IPS DF 19.7 (cell line): ENCODE data around the gene PPFIA1.

ENCODE experiments used
- DNase-seq: peaks from one replicate; pipeline ENCODE4 v3.0.0-alpha.2; 2013; ENCODE audit warnings: low read depth, low spot score

The PPFIA1 gene

DNA sequence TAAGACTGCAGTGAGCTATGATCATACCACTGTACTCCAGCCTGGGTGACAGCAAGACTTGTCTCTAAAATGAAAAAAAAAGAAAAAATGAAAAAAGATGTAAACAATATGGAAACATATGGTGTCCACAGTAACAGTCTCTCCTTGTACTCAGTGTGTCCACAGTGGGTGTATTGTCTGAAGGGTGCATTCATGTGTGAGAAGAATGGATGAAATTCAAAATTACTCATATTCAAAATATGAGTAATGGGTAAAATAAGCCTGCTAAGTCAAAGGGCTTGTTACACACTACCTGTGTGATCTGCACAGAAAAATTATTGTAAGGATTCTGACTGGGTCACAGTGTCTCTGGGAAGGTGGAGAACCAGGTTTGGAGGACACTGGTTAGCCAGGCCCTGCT is 26.9 kb downstream of the PPFIA1 start:
- no peak for DNase-seq

DNA sequence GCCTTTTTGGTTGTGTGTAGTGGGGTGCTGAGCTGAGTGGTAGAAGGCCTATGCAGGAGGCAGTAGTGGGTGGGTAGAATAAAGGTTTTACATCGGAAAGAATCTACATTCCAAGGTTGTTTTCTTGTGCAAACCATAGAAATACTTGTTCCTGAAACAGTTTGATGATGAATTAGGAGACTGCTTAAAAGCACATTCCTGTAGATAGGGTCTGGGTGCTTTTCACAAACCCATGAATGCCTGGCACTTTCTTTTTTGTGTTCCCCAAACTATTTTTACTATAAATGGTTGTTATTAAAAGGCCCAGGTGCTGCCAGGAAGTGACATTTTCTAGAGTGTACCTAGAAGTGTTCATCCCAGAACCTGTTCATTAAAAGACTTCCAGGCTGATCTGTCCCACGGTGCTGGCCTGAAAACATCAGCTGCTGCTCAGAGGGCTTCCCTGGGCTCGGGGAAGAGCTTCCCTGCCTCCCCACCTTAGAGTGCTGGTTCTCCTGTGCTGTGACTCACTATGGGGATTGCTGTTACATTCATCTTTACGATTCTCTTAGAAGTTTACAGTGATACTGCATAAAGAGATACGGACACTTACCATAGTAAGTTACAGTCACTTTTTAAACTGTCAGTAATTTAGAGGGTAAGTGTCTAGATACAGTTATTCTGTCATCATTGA is 27.9 kb downstream of the PPFIA1 start:
- DNase-seq: no peak

DNA sequence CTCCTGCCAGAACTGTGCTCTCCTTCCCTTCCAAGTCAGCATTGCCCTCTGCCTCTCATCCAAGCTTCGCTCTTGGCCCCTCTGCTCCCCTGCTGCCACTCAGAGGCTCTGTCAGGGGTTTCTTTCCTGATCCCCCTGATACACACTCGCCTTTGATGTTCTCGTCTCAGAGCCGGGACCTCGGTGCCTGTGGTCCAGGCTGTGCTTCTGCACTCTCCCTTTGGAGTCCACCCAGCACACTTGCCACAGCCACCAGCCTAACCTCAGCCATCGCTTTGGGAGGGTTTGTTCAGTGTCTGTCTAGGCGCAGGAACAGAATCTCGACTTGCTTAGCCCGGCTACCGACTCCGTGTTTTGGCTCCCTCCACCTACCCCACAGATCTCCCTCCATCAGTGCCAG is 29.1 kb downstream of the PPFIA1 start:
- DNase-seq: no peak

DNA sequence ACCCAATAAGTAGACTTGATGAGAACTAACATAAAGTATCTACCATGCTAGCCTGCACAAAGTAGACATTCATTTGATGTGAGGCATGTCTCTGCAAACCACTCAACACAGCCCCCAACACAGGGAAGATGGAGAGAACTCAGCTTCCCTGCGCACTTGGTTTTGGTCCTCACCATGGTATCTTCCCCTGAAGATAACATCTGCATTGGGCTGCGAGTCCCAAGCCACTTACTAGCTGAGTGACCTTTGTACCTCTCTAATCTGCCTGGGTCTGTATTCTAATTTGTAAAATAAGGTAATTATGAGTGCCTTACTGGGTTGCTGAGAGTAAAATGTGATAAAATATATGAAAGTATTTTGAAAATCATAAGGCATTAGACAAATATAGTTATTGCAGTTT is 30.7 kb downstream of the PPFIA1 start:
- no peak for DNase-seq

DNA sequence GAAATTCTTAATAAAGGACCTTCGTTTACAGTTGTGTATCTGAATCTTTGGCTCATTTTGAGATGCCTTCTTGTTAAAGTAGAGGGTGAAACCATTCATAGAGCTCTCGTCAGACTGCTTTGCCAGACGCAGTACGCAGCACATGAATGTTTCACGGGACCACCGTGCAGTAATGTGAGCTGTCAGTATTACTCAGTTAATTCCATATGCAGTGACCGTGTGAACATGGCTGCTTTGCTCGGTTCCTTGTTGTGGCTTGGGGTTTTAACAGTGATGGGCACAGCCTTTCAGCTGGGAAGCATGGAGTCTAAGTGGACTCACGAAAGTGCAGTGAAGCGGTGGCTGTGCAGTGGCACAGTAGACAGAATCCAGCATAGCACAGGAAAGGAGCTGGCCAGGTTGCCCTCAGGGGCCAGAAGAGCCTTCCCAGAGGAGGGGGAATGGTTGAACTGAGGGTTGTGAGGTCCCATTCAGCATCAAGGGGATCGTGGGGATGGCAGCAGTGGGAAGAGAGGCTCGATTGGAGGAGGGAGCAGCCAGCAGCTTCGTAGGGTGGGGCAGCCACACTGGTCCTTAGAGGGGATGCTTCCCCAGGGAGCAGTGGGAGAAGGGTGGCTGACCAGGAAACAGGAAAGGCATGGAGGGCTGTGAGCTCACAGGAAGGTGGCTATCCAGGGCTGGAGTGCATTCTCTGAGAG is 31.4 kb downstream of the PPFIA1 start:
- no peak for DNase-seq

DNA sequence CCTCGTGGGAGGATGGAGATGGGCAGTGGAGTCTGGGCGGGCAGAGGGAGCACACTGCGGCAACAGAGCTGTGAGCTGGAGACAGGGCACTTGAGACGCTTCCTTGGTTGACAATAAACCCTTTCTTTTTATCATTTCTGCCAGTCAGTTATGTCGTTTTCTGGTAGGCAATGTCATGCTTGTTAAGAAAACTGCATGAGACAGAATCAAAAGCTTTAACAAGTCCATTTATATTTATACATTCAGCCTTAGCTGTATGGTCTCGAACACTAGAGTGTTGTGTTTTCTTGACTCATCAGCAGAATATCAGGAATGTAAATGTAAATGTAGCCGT is 31.9 kb downstream of the PPFIA1 start:
- DNase-seq: no peak

GRCh38 chr11:70303070-70303469 is 32.6 kb downstream of the PPFIA1 start:
- DNase-seq: no peak

- DNase-seq: no peak
Measured at GRCh38 chr11:70304208-70304603, 33.7 kb downstream of the PPFIA1 start.

- DNase-seq: no peak
Measured at GRCh38 chr11:70305501-70305900, 35.0 kb downstream of the PPFIA1 start.

GRCh38 chr11:70306586-70307033 is 36.1 kb downstream of the PPFIA1 start:
- no peak for DNase-seq

GRCh38 chr11:70307176-70307575 is 36.7 kb downstream of the PPFIA1 start:
- DNase-seq: no peak

- DNase-seq: no peak
Measured at GRCh38 chr11:70311616-70312015, 41.1 kb downstream of the PPFIA1 start.

DNA sequence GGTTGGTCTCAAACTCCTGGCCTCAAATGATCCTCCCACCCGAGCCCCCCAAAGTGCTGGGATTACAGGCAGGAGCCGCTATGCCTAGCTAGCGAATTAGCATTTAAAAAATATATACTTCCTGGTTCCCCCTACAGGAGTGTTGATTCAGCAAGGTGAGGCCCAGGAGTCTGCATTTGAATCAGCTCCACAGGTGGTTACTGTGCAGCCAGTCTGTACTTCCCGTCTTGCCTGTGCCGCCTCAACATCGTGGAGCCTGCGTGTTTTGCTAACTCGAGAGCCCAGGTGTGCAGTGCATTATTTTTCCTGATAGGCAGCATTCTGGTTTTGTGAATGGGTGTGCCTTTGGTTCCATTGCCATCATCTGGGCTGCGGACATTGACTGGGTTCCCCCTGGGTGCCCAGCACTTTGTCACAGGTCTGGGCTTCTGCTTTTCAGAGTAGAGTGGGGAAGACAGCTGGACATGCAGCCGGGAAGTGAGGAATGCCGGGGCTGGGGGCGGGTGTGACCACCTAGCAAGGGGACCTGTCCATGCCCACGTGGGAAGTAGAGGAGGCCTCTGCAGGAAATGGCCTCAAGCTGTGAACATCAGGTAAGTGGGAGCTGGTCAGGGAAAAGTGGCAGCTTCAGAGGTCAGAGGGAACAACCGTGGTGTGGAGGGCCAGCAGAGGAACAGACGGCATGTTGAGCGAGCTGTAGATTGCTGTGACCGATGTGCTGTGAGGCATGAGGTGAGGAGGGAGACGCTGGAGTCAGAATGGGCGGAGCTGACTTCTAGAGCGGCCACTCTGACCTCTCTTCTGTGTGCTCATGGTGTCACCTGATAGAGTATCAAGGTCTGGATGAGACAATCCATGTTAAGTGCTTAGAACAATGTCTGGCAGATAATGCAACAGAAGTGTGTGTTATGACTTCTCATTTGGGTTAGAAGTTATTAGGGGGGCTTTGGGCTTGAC is 42.2 kb downstream of the PPFIA1 start:
- DNase-seq: no peak

- no peak for DNase-seq
Measured at GRCh38 chr11:70313945-70314344, 43.5 kb downstream of the PPFIA1 start.

DNA sequence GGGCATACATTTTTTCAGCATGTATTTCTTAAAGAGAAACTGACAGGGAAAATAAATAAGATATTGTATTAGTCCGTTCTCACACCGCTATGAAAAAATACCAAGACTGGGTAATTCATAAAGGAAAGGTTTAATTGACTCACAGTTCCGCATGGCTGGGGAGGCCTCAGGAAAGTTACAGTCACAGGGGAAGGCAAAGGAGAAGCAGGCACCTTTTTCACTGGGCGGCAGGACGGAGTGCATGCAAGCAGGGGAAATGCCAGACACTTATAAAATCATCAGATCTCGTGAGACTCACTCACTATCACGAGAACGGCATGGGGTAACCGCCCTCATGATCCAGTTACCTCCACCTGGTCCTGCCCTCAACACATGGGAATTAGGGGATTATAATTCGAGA is 44.2 kb downstream of the PPFIA1 start:
- DNase-seq: no peak

GRCh38 chr11:70315716-70316115 is 45.2 kb downstream of the PPFIA1 start:
- no peak for DNase-seq

DNA sequence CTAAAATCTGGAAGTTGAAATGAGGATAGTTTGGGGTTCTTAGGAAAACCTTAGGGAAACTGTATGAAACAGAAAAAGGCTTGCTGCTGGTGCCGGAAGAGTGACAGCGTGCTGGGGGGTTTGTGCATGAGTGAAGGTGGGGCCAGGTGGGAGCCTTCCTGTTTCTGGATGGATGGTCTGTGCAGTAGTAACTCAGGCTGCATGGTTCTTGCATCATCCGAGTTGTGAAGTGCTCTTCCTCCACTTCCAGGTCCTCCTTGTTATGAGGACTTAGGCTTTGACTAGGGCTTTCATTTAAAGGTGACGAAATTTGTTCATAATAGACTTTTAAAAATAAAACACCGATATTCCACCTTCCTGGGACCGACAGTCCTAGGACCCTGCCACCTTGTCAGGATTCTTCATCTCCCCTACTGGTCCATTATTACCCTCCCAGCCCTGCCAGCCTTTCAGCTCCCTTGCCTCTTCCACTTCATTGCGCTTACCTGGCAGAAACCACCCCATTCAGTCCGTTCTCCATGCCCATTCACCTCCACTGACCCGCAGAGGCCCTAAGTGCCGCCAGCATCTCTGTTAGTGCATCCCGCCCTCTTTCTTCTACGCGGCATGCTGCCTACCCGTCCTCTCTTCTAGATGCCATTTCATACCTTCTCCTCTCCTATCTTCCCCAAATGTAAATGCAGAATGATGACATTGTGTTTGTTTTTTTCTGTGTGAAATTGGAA is 47.3 kb downstream of the PPFIA1 start:
- DNase-seq: no peak

- no peak for DNase-seq
Measured at GRCh38 chr11:70319396-70320076, 49.0 kb downstream of the PPFIA1 start.

- DNase-seq: no peak
Measured at GRCh38 chr11:70322666-70323065, 52.2 kb downstream of the PPFIA1 start.

DNA sequence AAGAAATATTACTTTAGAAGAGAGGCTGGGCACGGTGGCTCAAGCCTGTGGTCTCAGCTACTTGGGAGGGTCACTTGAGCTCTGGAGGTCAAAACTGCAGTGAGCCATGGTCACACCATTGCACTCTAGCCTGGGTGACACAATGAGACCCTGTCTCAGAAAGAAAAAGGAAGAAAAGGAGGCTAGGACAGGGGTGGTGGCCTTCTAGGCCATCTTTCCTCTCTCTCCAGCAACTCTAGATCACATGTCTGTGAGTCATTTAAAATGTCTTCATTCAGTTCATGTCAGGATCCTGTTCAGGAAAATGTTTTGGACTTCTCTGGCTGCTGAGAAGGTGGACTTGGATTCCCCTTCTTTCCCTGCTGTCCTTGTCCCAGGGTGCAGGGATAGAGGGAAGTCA is 53.3 kb downstream of the PPFIA1 start:
- no peak for DNase-seq
